ENCODE data around the gene IBSP. TPM values are rescaled to one million over a fixed set of nuclear protein-coding genes. Genes with fewer than 3 reads are reported as not detected.

Gene IBSP
- total RNA-seq, 4 donors from 2014 or later = not detected

DNA sequence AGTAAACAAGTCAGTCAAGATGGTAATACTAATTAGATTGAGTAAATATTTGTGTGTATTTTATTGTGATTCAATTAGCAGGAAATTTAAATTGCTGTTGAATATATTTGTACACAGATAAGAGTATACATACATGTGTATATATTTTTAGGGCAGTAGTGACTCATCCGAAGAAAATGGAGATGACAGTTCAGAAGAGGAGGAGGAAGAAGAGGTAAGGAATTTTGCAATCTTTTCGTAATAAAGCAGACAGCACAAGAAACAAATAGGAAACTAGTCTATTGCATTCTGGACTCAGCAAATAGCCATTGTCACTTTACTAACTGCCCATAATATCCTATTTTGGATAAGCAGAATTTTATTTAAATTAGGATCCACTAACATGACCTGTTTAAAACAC is 6.6 kb downstream of the IBSP start:
- DNase-seq (ENCODE audit: extremely low spot score) = no peak
- Histone ChIP-seq H3K27ac (replicated peaks in 1 of 4) (no peak overlapping the region), H3K4me1 (no peaks in the 10 kb centered on the region), H3K36me3 (no peaks in the 10 kb centered on the region), H3K9me3 (no peaks in the 10 kb centered on the region), H3K27me3 (no peaks in the 10 kb centered on the region), H3K4me3 (no peak overlapping the region)
- intact Hi-C loops (cut with DNase I) = no loop called here
- WGBS = 69% methylated on average over 2 of the region's 2 CpGs
- TF ChIP-seq POLR2A (IDR thresholded peaks at IDR 0.05; ENCODE audit: low read depth) (no peak), CTCF (IDR thresholded peaks at IDR 0.05) (no peak), POLR2AphosphoS5 (IDR thresholded peaks at IDR 0.05) (no peak), EP300 (IDR thresholded peaks at IDR 0.05) (no peak)

DNA sequence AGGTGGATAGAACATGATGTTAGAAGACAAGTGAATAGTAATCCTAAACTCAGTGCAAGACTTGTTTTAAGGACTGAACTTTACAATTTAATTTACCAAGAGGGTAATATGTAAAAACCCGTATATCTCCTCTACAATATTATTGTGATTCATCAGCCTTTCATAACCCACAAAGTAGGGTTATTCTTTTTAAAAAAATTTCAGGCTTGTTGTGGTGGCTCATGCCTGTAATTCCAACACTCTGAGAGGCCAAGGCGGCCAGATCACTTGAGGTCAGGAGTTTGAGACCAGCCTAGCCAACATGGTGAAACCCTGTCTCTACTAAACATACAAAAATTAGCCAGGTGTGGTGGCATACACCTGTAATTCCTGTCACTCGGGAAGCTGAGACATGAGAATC is 7.2 kb downstream of the IBSP start:
- H3K27me3 ChIP-seq = no peaks in the 10 kb centered on the region
- TF ChIP-seq CTCF (IDR thresholded peaks at IDR 0.05) (no peak), POLR2AphosphoS5 (IDR thresholded peaks at IDR 0.05) (no peak)
- DNase-seq (ENCODE audit: extremely low spot score) = no peak
- no peak overlapping the region for H3K27ac ChIP-seq (replicated peaks in 1 of 4)
- intact Hi-C loops (cut with DNase I) = no loop called here
- H3K36me3 ChIP-seq = no peaks in the 10 kb centered on the region
- WGBS = 89% methylated on average over 3 of the region's 3 CpGs
- no peaks in the 10 kb centered on the region for H3K4me1 ChIP-seq
- no peak overlapping the region for H3K4me3 ChIP-seq
- H3K9me3 ChIP-seq = no peaks in the 10 kb centered on the region

GRCh38 chr4:87807402-87807801 is 8.0 kb downstream of the IBSP start:
- Histone ChIP-seq H3K36me3 (no peaks in the 10 kb centered on the region), H3K27ac (replicated peaks in 1 of 4) (no peak overlapping the region), H3K27me3 (no peaks in the 10 kb centered on the region), H3K4me3 (no peak overlapping the region), H3K4me1 (no peaks in the 10 kb centered on the region), H3K9me3 (no peaks in the 10 kb centered on the region)
- no peak for DNase-seq (ENCODE audit: extremely low spot score)
- no peak for TF ChIP-seq POLR2AphosphoS5 (IDR thresholded peaks at IDR 0.05)
- TF ChIP-seq CTCF (IDR thresholded peaks at IDR 0.05) = no peak
- TF ChIP-seq EP300 (IDR thresholded peaks at IDR 0.05) = no peak
- no peak for TF ChIP-seq POLR2A (IDR thresholded peaks at IDR 0.05; ENCODE audit: low read depth)
- intact Hi-C loops (cut with DNase I) = no loop called here
- 57% methylated on average over 3 of the region's 3 CpGs for WGBS

DNA sequence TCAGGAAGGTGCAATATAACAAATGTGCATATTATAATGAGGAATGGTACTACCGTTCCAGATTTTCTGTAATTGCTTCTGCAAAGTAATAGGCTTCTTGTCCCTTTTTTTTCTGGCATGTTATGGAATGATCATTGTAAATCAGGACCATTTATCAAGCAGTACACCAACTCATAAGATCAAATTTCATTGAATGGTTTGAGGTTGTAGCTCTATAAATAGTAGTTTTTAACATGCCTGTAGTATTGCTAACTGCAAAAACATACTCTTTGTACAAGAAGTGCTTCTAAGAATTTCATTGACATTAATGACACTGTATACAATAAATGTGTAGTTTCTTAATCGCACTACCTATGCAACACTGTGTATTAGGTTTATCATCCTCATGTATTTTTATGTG is 12.6 kb downstream of the IBSP start:
- no peak overlapping the region for H3K4me3 ChIP-seq
- H3K9me3 ChIP-seq = peaks cover 0 to 7% (median 0%) of the 10 kb centered on the region in 4 donors
- H3K4me1 ChIP-seq = no peaks in the 10 kb centered on the region
- 82% methylated on average over 2 of the region's 2 CpGs for WGBS
- DNase-seq (ENCODE audit: extremely low spot score) = no peak
- TF ChIP-seq POLR2A (IDR thresholded peaks at IDR 0.05; ENCODE audit: low read depth) (no peak), CTCF (IDR thresholded peaks at IDR 0.05) (no peak), EP300 (IDR thresholded peaks at IDR 0.05) (no peak), POLR2AphosphoS5 (IDR thresholded peaks at IDR 0.05) (no peak)
- H3K27ac ChIP-seq (replicated peaks in 1 of 4) = no peak overlapping the region
- H3K36me3 ChIP-seq = no peaks in the 10 kb centered on the region
- H3K27me3 ChIP-seq = no peaks in the 10 kb centered on the region
- intact Hi-C loops (cut with DNase I) = no loop called here

GRCh38 chr4:87819281-87819919 is 20.0 kb downstream of the IBSP start:
- 84% methylated on average over 7 of the region's 8 CpGs for WGBS
- H3K27ac ChIP-seq (replicated peaks in 1 of 4) = no peak overlapping the region

More at GRCh38 chr4:87819281-87819919, 20.0 kb downstream of the IBSP start:
- intact Hi-C loops (cut with DNase I) = no loop called here
- no peak for DNase-seq (ENCODE audit: extremely low spot score)
- Histone ChIP-seq H3K9me3 (no peaks in the 10 kb centered on the region), H3K4me1 (no peaks in the 10 kb centered on the region), H3K36me3 (no peaks in the 10 kb centered on the region), H3K27me3 (no peaks in the 10 kb centered on the region), H3K4me3 (no peak overlapping the region)
- TF ChIP-seq POLR2A (IDR thresholded peaks at IDR 0.05; ENCODE audit: low read depth) = no peak
- TF ChIP-seq CTCF (IDR thresholded peaks at IDR 0.05) = no peak
- no peak for TF ChIP-seq POLR2AphosphoS5 (IDR thresholded peaks at IDR 0.05)
- no peak for TF ChIP-seq EP300 (IDR thresholded peaks at IDR 0.05)
